Measurements from ENCODE around the gene EPB41L3.

DNA sequence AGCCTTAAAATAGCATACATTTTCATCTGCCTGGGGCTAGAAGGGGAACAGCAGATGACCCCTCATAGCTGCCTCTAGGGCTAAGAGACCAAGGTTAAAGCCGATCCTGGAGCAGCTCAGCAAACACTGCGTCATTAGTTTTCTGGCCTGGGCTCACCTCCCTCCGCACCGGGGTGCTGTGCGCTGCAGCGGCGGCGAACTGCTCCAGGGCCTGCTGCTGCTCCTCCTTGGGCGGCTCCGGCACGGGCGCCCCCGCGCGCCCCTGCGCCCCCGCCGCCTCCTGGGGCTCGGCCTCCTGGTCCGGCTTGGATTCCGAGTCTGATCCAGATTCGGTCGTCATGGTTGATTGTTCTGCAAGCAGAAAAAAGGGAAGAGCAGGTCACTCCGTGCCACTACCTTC is 55.0 kb downstream of the EPB41L3 start:
- TF ChIP-seq, protein P1, sequence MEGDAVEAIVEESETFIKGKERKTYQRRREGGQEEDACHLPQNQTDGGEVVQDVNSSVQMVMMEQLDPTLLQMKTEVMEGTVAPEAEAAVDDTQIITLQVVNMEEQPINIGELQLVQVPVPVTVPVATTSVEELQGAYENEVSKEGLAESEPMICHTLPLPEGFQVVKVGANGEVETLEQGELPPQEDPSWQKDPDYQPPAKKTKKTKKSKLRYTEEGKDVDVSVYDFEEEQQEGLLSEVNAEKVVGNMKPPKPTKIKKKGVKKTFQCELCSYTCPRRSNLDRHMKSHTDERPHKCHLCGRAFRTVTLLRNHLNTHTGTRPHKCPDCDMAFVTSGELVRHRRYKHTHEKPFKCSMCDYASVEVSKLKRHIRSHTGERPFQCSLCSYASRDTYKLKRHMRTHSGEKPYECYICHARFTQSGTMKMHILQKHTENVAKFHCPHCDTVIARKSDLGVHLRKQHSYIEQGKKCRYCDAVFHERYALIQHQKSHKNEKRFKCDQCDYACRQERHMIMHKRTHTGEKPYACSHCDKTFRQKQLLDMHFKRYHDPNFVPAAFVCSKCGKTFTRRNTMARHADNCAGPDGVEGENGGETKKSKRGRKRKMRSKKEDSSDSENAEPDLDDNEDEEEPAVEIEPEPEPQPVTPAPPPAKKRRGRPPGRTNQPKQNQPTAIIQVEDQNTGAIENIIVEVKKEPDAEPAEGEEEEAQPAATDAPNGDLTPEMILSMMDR (IDR thresholded peaks at IDR 0.05 in 2 of 3, conservative IDR thresholded peaks at IDR 0.05 in 1 of 3; ENCODE audit: control insufficient read depth in 2 of 3, extremely low read depth in 1 of 3, insufficient read depth in 1 of 3, low read depth in 3 of 3, low read length in 3 of 3): no peak
- TF ChIP-seq STAT3 (IDR thresholded peaks at IDR 0.05; ENCODE audit: low read depth, low read length) (no peak), NFYB (IDR thresholded peaks at IDR 0.05; ENCODE audit: insufficient read depth, low read depth, low read length) (no peak), CEBPB (IDR thresholded peaks at IDR 0.05; ENCODE audit: borderline replicate concordance in 1 of 2, low read depth in 2 of 2, low read length in 2 of 2) (no peak), NR2C2 (IDR thresholded peaks at IDR 0.05; ENCODE audit: borderline replicate concordance, control insufficient read depth, insufficient read length, low read depth) (no peak), POLR2A (IDR thresholded peaks at IDR 0.05; ENCODE audit: low read depth, low read length) (no peak)

Measured in GM12878 (cell line).